Uterus (tissue), 2 donors: Measurements from ENCODE around the gene NCMAP.

Experiments
- CTCF ChIP-seq, 4 experiments: fragments of 200-600 bp in 2 of 4; fragments of 450-650 bp in 2 of 4; sonication (generic) in 2 of 4; IDR thresholded peaks; one replicate each; pipeline ENCODE4 v1.5.1; 2016 to 2019; ENCODE audit warnings: antibody characterized with exemption in 4 of 4, mild to moderate bottlenecking in 2 of 4, moderate library complexity in 1 of 4
- POLR2A ChIP-seq, 2 donors: fragments of 450-650 bp; IDR thresholded peaks; one replicate each; pipeline ENCODE4 v1.6.1; 2016; ENCODE audit warnings: antibody characterized with exemption in 2 of 2, mild to moderate bottlenecking in 1 of 2, moderate library complexity in 1 of 2

GRCh38 chr1:24540051-24540905 lies 15.6 kb upstream of the NCMAP start:
- no peak for TF ChIP-seq CTCF (IDR thresholded peaks at IDR 0.05)
- no peak for TF ChIP-seq POLR2A (IDR thresholded peaks at IDR 0.05)
